ENCODE measurements around the gene FLAD1. TPM values are rescaled to one million over a fixed set of nuclear protein-coding genes. Genes with fewer than 3 reads are reported as not detected.

FLAD1 gene
- total and polyA plus RNA-seq, 2 of the 8 experiments (the other 6 are each of a cell fraction or from before 2014, with no cell fraction given) = 104 to 143 TPM

- no peak for TF ChIP-seq CHD7 (IDR thresholded peaks at IDR 0.05; ENCODE audit: insufficient replicate concordance, low read length)
These were observed 15.7 kb upstream of the FLAD1 start (continued) for GRCh38 chr1:154967331-154967950.

Measured in H1 (cell line).